ENCODE results near the gene SPECC1. TPM values are rescaled to one million over a fixed set of nuclear protein-coding genes. Genes with fewer than 3 reads are reported as not detected.

SPECC1 gene
- total RNA-seq, 1 experiment from 2014 or later: 46.4 TPM

GRCh38 chr17:20279631-20280030 is 270.5 kb downstream of the SPECC1 start:
- POLR2A ChIA-PET (ENCODE audit: unreplicated experiment): no interaction called here
- no peak for TF ChIP-seq EZH2phosphoT487 (IDR thresholded peaks at IDR 0.05; ENCODE audit: borderline replicate concordance, low read length)
- TF ChIP-seq EZH2 (IDR thresholded peaks at IDR 0.05; ENCODE audit: low read length, unreplicated experiment): no peak
- TF ChIP-seq CTCF (conservative IDR thresholded peaks at IDR 0.05; ENCODE audit: low read depth, low read length): no peak
- no peak overlapping the region for H3K9ac ChIP-seq (ENCODE audit: low read length)
- BruUV-seq (replicated peaks): no TSS peak
- no peaks in the 10 kb centered on the region for H3K79me2 ChIP-seq (ENCODE audit: low read length)
- intact Hi-C loops (cut with micrococcal nuclease): no loop called here
- H3K27ac ChIP-seq (ENCODE audit: low read length): no peak overlapping the region
- CTCF ChIA-PET: no interaction called here
- H3K4me2 ChIP-seq (ENCODE audit: low read length): no peak overlapping the region
- no peak overlapping the region for H2AFZ ChIP-seq (ENCODE audit: low read length)
- H4K20me1 ChIP-seq (ENCODE audit: low read length): no peaks in the 10 kb centered on the region
- H3K36me3 ChIP-seq (ENCODE audit: low read depth, low read length): peaks cover 4% of the 10 kb centered on the region; the same call in 1 of the 2 replicates
- H3F3A ChIP-seq (ENCODE audit: low read length, unreplicated experiment): no peaks in the 10 kb centered on the region
- no peaks in the 10 kb centered on the region for H3K9me2 ChIP-seq (replicated peaks; ENCODE audit: low read length)
- no peak for DNase-seq
- no peak for ATAC-seq
- H3K9me3 ChIP-seq (ENCODE audit: low read length): no peaks in the 10 kb centered on the region
- peaks cover 16% of the 10 kb centered on the region for H3K4me1 ChIP-seq (ENCODE audit: insufficient read depth, low read length)
- H3K27me3 ChIP-seq (ENCODE audit: low read length): no peaks in the 10 kb centered on the region
- no peak overlapping the region for H3K4me3 ChIP-seq (ENCODE audit: low read length)

- Histone ChIP-seq H3K9me2 (replicated peaks; ENCODE audit: low read length) (no peaks in the 10 kb centered on the region), H4K20me1 (ENCODE audit: low read length) (no peaks in the 10 kb centered on the region), H3K9me3 (ENCODE audit: low read length) (no peaks in the 10 kb centered on the region), H3K4me3 (ENCODE audit: low read length) (no peak overlapping the region), H3K79me2 (ENCODE audit: low read length) (no peaks in the 10 kb centered on the region), H3K27ac (ENCODE audit: low read length) (no peak overlapping the region), H3K4me2 (ENCODE audit: low read length) (no peak overlapping the region), H3K27me3 (ENCODE audit: low read length) (no peaks in the 10 kb centered on the region), H3K36me3 (ENCODE audit: low read depth, low read length) (peaks cover 4% of the 10 kb centered on the region), H3K9ac (ENCODE audit: low read length) (no peak overlapping the region), H2AFZ (ENCODE audit: low read length) (no peak overlapping the region), H3F3A (ENCODE audit: low read length, unreplicated experiment) (no peaks in the 10 kb centered on the region), H3K4me1 (ENCODE audit: insufficient read depth, low read length) (peaks cover 16% of the 10 kb centered on the region)
- BruUV-seq (replicated peaks): no TSS peak
- DNase-seq: no peak
- no peak for ATAC-seq
- TF ChIP-seq EZH2phosphoT487 (IDR thresholded peaks at IDR 0.05; ENCODE audit: borderline replicate concordance, low read length) (no peak), CTCF (conservative IDR thresholded peaks at IDR 0.05; ENCODE audit: low read depth, low read length) (no peak), EZH2 (IDR thresholded peaks at IDR 0.05; ENCODE audit: low read length, unreplicated experiment) (no peak)
- CTCF ChIA-PET: no interaction called here
- intact Hi-C loops (cut with micrococcal nuclease): no loop called here
- POLR2A ChIA-PET (ENCODE audit: unreplicated experiment): no interaction called here
Measured at GRCh38 chr17:20280051-20280450, 270.9 kb downstream of the SPECC1 start.

- Histone ChIP-seq H3F3A (ENCODE audit: low read length, unreplicated experiment) (no peaks in the 10 kb centered on the region), H2AFZ (ENCODE audit: low read length) (no peak overlapping the region), H3K4me2 (ENCODE audit: low read length) (no peak overlapping the region), H3K9me2 (replicated peaks; ENCODE audit: low read length) (no peaks in the 10 kb centered on the region), H4K20me1 (ENCODE audit: low read length) (no peaks in the 10 kb centered on the region), H3K4me1 (ENCODE audit: insufficient read depth, low read length) (peaks cover 16% of the 10 kb centered on the region), H3K4me3 (ENCODE audit: low read length) (no peak overlapping the region), H3K27ac (ENCODE audit: low read length) (no peak overlapping the region), H3K36me3 (ENCODE audit: low read depth, low read length) (peaks cover 7% of the 10 kb centered on the region), H3K27me3 (ENCODE audit: low read length) (no peaks in the 10 kb centered on the region), H3K9ac (ENCODE audit: low read length) (no peak overlapping the region), H3K79me2 (ENCODE audit: low read length) (no peaks in the 10 kb centered on the region), H3K9me3 (ENCODE audit: low read length) (no peaks in the 10 kb centered on the region)
- ChIA-PET POLR2A (ENCODE audit: unreplicated experiment) (no interaction called here), CTCF (no interaction called here)
- DNase-seq: no peak
- BruUV-seq (replicated peaks): no TSS peak
- no peak for TF ChIP-seq EZH2 (IDR thresholded peaks at IDR 0.05; ENCODE audit: low read length, unreplicated experiment)
- no peak for TF ChIP-seq EZH2phosphoT487 (IDR thresholded peaks at IDR 0.05; ENCODE audit: borderline replicate concordance, low read length)
- intact Hi-C loops (cut with micrococcal nuclease): no loop called here
- no peak for ATAC-seq
Measured at GRCh38 chr17:20280851-20281250, 271.7 kb downstream of the SPECC1 start.

All from PC-3 (cell line).